ENCODE data around the gene ARL2BP. TPM values are rescaled to one million over a fixed set of nuclear protein-coding genes. Genes with fewer than 3 reads are reported as not detected.

Gene ARL2BP
- total RNA-seq, 1 experiment from 2014 or later = 47.6 TPM

DNA sequence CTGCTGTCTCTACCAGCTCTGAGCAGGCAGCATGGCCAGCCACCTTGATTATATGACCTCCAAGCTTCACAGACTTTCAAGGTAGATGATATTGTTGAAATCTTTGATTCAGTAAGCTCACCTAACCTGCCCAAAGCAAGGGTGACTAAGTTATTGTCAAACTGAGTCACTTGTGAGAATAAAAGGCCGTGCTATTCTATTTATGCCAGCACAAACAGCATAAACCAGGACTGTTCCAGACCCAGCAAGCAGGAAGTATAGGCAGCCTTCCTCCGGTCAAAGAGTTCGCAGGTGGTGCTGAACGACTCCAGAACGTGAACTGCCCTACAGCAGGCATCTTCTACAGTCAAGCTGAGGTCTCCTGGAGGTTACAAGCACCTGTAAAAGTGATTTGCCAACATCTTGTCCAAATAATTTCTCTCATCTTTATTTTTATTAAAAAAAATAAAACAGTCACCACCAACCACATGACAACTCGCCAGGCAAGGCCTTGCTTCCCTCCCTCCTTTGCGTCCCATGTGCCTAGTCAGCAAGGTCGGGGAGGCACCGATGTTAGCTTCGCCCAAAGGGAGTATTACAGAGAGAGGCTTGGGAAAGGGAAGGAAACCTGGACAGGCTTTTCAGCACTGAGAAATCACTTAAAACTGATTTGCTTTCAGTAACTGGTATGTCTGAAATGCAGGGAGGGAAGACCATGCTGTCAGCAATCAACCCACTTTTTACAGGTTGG, 10.8 kb downstream of the ARL2BP start:
- intact Hi-C loops (cut with micrococcal nuclease; ENCODE audit: unreplicated experiment) = no loop called here
- CTCF ChIA-PET = no interaction called here
- H3K4me1 ChIP-seq = no peaks in the 10 kb centered on the region
- POLR2A ChIA-PET = interaction anchor here (0.5 to 1.1 kb wide), 2 partner anchors 10 kb away, joined by 4 read pairs; no protein-coding TSS in a partner anchor
- Mint-ChIP-seq H3K27ac (ENCODE audit: unreplicated experiment) (no peak overlapping the region), H3K4me3 (ENCODE audit: unreplicated experiment) (no peak overlapping the region), H3K36me3 (ENCODE audit: insufficient read depth, unreplicated experiment) (peaks cover 76% of the 10 kb centered on the region), H3K9me3 (ENCODE audit: unreplicated experiment) (peaks cover 9% of the 10 kb centered on the region), H3K4me1 (ENCODE audit: low read depth, unreplicated experiment) (no peaks in the 10 kb centered on the region), H3K27me3 (ENCODE audit: insufficient read depth, unreplicated experiment) (no peaks in the 10 kb centered on the region)
- no peaks in the 10 kb centered on the region for H3K27me3 ChIP-seq (replicated peaks; ENCODE audit: control insufficient read depth, insufficient read depth, low read length)
- peaks cover 8% of the 10 kb centered on the region for H3K36me3 ChIP-seq (ENCODE audit: control insufficient read depth, insufficient read depth, low read length)
- H3K9me3 ChIP-seq = no peaks in the 10 kb centered on the region; the same call in 1 of the 2 replicates
- peak in 1 of 2 experiments; percentile 13 for DNase-seq
- TF ChIP-seq, protein P1, sequence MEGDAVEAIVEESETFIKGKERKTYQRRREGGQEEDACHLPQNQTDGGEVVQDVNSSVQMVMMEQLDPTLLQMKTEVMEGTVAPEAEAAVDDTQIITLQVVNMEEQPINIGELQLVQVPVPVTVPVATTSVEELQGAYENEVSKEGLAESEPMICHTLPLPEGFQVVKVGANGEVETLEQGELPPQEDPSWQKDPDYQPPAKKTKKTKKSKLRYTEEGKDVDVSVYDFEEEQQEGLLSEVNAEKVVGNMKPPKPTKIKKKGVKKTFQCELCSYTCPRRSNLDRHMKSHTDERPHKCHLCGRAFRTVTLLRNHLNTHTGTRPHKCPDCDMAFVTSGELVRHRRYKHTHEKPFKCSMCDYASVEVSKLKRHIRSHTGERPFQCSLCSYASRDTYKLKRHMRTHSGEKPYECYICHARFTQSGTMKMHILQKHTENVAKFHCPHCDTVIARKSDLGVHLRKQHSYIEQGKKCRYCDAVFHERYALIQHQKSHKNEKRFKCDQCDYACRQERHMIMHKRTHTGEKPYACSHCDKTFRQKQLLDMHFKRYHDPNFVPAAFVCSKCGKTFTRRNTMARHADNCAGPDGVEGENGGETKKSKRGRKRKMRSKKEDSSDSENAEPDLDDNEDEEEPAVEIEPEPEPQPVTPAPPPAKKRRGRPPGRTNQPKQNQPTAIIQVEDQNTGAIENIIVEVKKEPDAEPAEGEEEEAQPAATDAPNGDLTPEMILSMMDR (IDR thresholded peaks at IDR 0.05; ENCODE audit: insufficient read depth in 1 of 2, low read depth in 1 of 2, low read length in 1 of 2, severe bottlenecking in 1 of 2, unreplicated experiment in 1 of 2) = no peak
- H3K4me3 ChIP-seq (ENCODE audit: low read depth, low read length) = no peak overlapping the region
- no TSS peak for BruUV-seq (replicated peaks)

DNA sequence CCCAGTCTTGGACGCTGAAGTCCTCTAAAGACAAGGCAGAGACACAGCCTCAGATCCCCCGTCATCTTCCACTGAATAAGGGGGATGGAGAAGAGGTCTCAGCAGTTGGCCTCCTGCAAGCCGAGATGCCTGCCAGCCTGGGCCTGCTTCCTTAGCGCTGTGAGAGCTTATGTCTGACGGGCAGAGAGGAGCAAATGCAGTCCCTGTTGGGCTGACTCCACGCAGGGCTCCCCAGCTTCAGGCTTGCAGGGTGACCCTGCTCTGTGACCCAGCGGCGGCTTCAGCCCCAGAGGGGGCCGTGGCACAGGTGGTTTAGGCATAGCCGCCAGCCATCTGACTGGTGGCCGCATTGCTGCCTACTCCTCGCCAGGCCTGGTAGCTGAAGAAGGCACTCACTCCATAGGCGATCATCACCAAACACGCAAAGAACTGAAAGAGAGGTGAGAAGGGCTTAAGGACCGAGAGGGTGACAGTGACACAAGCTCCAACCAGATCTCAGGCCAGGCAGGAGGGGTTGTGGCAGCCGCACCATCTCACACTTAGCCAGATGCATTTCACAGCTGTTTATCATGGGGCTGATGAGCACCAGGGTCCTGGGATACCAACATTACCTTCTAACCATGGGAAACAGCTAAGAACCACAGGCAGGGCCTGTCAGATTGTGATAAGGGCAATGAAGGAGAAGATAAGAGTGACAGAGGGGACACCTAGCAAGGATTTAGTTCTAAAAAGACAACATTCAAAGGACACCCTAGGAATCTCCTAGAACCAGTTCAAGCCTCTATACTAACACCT, 11.7 kb downstream of the ARL2BP start:
- no peak overlapping the region for H3K27ac Mint-ChIP-seq (ENCODE audit: unreplicated experiment)
- no peaks in the 10 kb centered on the region; the same call in 1 of the 2 replicates for H3K9me3 ChIP-seq
- H3K9me3 Mint-ChIP-seq (ENCODE audit: unreplicated experiment) = peaks cover 9% of the 10 kb centered on the region
- ChIA-PET CTCF (no interaction called here), POLR2A (interaction anchor here (0.5 kb wide), 1 partner anchor 11 kb away, joined by 4 read pairs; no protein-coding TSS in a partner anchor)
- peaks cover 7% of the 10 kb centered on the region for H3K36me3 ChIP-seq (ENCODE audit: control insufficient read depth, insufficient read depth, low read length)
- no peak overlapping the region for H3K4me3 ChIP-seq (ENCODE audit: low read depth, low read length)
- H3K4me1 Mint-ChIP-seq (ENCODE audit: low read depth, unreplicated experiment) = no peaks in the 10 kb centered on the region
- TF ChIP-seq, protein P1 (IDR thresholded peaks at IDR 0.05; ENCODE audit: insufficient read depth in 1 of 2, low read depth in 1 of 2, low read length in 1 of 2, severe bottlenecking in 1 of 2, unreplicated experiment in 1 of 2) = no peak
- H3K4me1 ChIP-seq = no peaks in the 10 kb centered on the region
- H3K27me3 Mint-ChIP-seq (ENCODE audit: insufficient read depth, unreplicated experiment) = no peaks in the 10 kb centered on the region
- intact Hi-C loops (cut with micrococcal nuclease; ENCODE audit: unreplicated experiment) = no loop called here
- no TSS peak for BruUV-seq (replicated peaks)
- peak in 1 of 2 experiments; percentile 21 for DNase-seq
- H3K36me3 Mint-ChIP-seq (ENCODE audit: insufficient read depth, unreplicated experiment) = peaks cover 66% of the 10 kb centered on the region
- H3K27me3 ChIP-seq (replicated peaks; ENCODE audit: control insufficient read depth, insufficient read depth, low read length) = no peaks in the 10 kb centered on the region
- no peak overlapping the region for H3K4me3 Mint-ChIP-seq (ENCODE audit: unreplicated experiment)

DNA sequence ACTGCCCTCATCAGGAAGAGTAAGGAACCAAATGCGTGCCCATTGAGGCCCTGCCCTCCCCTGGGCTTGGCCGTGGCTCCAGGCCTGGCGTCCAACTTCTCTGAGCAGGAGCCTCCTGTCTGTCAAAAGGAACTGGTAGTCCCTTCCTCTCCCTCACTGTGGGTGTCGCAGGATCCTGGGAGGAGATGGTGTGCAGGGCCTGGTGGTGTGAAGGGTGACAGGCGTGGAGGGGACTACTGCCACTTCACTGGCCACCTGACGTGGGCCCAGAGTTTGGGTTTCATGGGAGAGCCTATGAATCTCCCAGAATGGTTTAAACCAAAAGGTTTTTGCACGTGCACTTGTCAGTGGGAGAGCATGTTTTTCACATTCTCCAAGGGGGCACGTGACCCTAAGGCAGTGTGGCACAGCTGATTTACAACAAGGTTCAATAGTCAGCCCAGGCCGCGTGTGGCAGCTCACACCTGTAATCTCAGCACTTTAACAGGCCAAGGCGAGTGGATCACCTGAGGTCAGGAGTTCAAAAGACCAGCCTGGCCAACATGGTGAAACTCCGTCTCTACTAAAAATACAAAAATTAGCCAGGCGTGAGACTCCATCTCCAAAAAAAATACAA, 12.5 kb downstream of the ARL2BP start:
- H3K27me3 Mint-ChIP-seq (ENCODE audit: insufficient read depth, unreplicated experiment) = no peaks in the 10 kb centered on the region
- no peak overlapping the region for H3K4me3 Mint-ChIP-seq (ENCODE audit: unreplicated experiment)
- ChIA-PET CTCF (no interaction called here), POLR2A (no interaction called here)
- TF ChIP-seq, protein P1 (IDR thresholded peaks at IDR 0.05; ENCODE audit: insufficient read depth in 1 of 2, low read depth in 1 of 2, low read length in 1 of 2, severe bottlenecking in 1 of 2, unreplicated experiment in 1 of 2) = no peak
- H3K4me3 ChIP-seq (ENCODE audit: low read depth, low read length) = no peak overlapping the region
- H3K36me3 Mint-ChIP-seq (ENCODE audit: insufficient read depth, unreplicated experiment) = peaks cover 58% of the 10 kb centered on the region
- peak in 1 of 2 experiments; percentile 23 for DNase-seq
- H3K9me3 Mint-ChIP-seq (ENCODE audit: unreplicated experiment) = peaks cover 2% of the 10 kb centered on the region
- H3K4me1 ChIP-seq = no peaks in the 10 kb centered on the region
- no peak overlapping the region for H3K27ac Mint-ChIP-seq (ENCODE audit: unreplicated experiment)
- peaks cover 4% of the 10 kb centered on the region for H3K36me3 ChIP-seq (ENCODE audit: control insufficient read depth, insufficient read depth, low read length)
- H3K27me3 ChIP-seq (replicated peaks; ENCODE audit: control insufficient read depth, insufficient read depth, low read length) = no peaks in the 10 kb centered on the region
- no peaks in the 10 kb centered on the region for H3K9me3 ChIP-seq
- H3K4me1 Mint-ChIP-seq (ENCODE audit: low read depth, unreplicated experiment) = no peaks in the 10 kb centered on the region
- BruUV-seq (replicated peaks) = no TSS peak
- intact Hi-C loops (cut with micrococcal nuclease; ENCODE audit: unreplicated experiment) = no loop called here
